Measurements from ENCODE around the gene TARS3.

- TF ChIP-seq, protein P1, sequence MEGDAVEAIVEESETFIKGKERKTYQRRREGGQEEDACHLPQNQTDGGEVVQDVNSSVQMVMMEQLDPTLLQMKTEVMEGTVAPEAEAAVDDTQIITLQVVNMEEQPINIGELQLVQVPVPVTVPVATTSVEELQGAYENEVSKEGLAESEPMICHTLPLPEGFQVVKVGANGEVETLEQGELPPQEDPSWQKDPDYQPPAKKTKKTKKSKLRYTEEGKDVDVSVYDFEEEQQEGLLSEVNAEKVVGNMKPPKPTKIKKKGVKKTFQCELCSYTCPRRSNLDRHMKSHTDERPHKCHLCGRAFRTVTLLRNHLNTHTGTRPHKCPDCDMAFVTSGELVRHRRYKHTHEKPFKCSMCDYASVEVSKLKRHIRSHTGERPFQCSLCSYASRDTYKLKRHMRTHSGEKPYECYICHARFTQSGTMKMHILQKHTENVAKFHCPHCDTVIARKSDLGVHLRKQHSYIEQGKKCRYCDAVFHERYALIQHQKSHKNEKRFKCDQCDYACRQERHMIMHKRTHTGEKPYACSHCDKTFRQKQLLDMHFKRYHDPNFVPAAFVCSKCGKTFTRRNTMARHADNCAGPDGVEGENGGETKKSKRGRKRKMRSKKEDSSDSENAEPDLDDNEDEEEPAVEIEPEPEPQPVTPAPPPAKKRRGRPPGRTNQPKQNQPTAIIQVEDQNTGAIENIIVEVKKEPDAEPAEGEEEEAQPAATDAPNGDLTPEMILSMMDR (IDR thresholded peaks at IDR 0.05; ENCODE audit: poor library complexity): no peak
- TF ChIP-seq EZH2 (IDR thresholded peaks at IDR 0.05; ENCODE audit: borderline replicate concordance): no peak
Observed at GRCh38 chr15:101684877-101685276, 39.4 kb downstream of the TARS3 start.

Data from hepatocyte (in vitro differentiated cells).